GM23338 (cell line): Measurements from ENCODE around the gene AK2. TPM values are rescaled to one million over a fixed set of nuclear protein-coding genes. Genes with fewer than 3 reads are reported as not detected.

ENCODE experiments used
- ATAC-seq: fragments of 200-7000 bp; cut with Tn5 transposase; 3 replicates; pipeline ENCODE4 v1.9.1; 2020
- DNase-seq: peaks from one replicate; pipeline ENCODE4 v3.0.0-alpha.2; 2015; ENCODE audit warnings: low spot score
- H2AFZ ChIP-seq: fragments of 200-600 bp; sonication (generic); 2 replicates; pipeline ENCODE4 v1.8.0; 2016; ENCODE audit warnings: antibody characterized with exemption, mild to moderate bottlenecking, moderate library complexity
- H3F3A ChIP-seq: fragments of 200-600 bp; sonication (generic); replicated peaks from 2 replicates; pipeline ENCODE4 v1.8.0; 2017; ENCODE audit warnings: antibody characterized with exemption, mixed run types, low read depth
- H3K27ac ChIP-seq: fragments of 200-600 bp; sonication (generic); 2 replicates; pipeline ENCODE4 v1.6.1; 2016; ENCODE audit warnings: low read depth
- H3K27me3 ChIP-seq: fragments of 200-600 bp; sonication (generic); 2 replicates; pipeline ENCODE4 v1.8.0; 2016; ENCODE audit warnings: mild to moderate bottlenecking, mixed run types, moderate library complexity; ENCODE audit not compliant: insufficient read depth
- H3K36me3 ChIP-seq: fragments of 200-600 bp; sonication (generic); 2 replicates; pipeline ENCODE4 v1.8.0; 2016; ENCODE audit warnings: mild to moderate bottlenecking; ENCODE audit not compliant: insufficient read depth
- H3K4me1 ChIP-seq: fragments of 200-600 bp; sonication (generic); 2 replicates; pipeline ENCODE4 v1.8.0; 2016; ENCODE audit warnings: mild to moderate bottlenecking, moderate library complexity; ENCODE audit not compliant: insufficient read depth
- H3K4me2 ChIP-seq: fragments of 200-600 bp; sonication (generic); 2 replicates; pipeline ENCODE4 v1.7.1; 2017; ENCODE audit warnings: mixed run types
- H3K4me3 ChIP-seq: fragments of 200-600 bp; sonication (generic); 2 replicates; pipeline ENCODE4 v1.6.1; 2016; ENCODE audit warnings: mixed run types
- H3K79me2 ChIP-seq: fragments of 200-600 bp; sonication (generic); replicated peaks from 2 replicates; pipeline ENCODE4 v1.8.0; 2017; ENCODE audit warnings: mild to moderate bottlenecking; ENCODE audit not compliant: insufficient read depth
- H3K9me2 ChIP-seq: fragments of 200-600 bp; sonication (generic); 2 replicates; pipeline ENCODE4 v1.8.0; 2017; ENCODE audit not compliant: insufficient read depth
- H4K20me1 ChIP-seq: fragments of 200-600 bp; sonication (generic); replicated peaks from 2 replicates; pipeline ENCODE4 v1.8.0; 2017; ENCODE audit warnings: mild to moderate bottlenecking; ENCODE audit not compliant: insufficient read depth
- H3K27ac Mint-ChIP-seq: 2 replicates; pipeline ENCODE4 v1.8.0; 2020; ENCODE audit warnings: inconsistent platforms, mild to moderate bottlenecking, moderate library complexity, mixed read lengths
- H3K27me3 Mint-ChIP-seq: 3 replicates; pipeline ENCODE4 v1.8.0; 2022; ENCODE audit warnings: low read depth, mild to moderate bottlenecking, moderate library complexity, mixed read lengths, inconsistent platforms; ENCODE audit not compliant: insufficient read depth, poor library complexity
- H3K36me3 Mint-ChIP-seq: 3 replicates; pipeline ENCODE4 v1.8.0; 2021; ENCODE audit warnings: low read depth, mild to moderate bottlenecking, inconsistent platforms, moderate library complexity, mixed read lengths
- H3K4me1 Mint-ChIP-seq: 3 replicates; pipeline ENCODE4 v1.8.0; 2020; ENCODE audit warnings: mild to moderate bottlenecking, inconsistent platforms, mixed read lengths
- H3K4me3 Mint-ChIP-seq: 3 replicates; pipeline ENCODE4 v1.8.0; 2021; ENCODE audit warnings: moderate library complexity, mild to moderate bottlenecking, inconsistent platforms, mixed read lengths
- H3K9me3 Mint-ChIP-seq: 3 replicates; pipeline ENCODE4 v1.8.0; 2020; ENCODE audit warnings: moderate library complexity, mild to moderate bottlenecking, inconsistent platforms, mixed read lengths
- CREB1 ChIP-seq: fragments of 250-450 bp; sonication (Bioruptor Pico); IDR thresholded peaks from 2 replicates; pipeline ENCODE4 v1.5.0; 2020; ENCODE audit warnings: low read depth, mild to moderate bottlenecking, moderate library complexity
- EZH2phosphoT487 ChIP-seq: fragments of 200-600 bp; sonication (generic); IDR thresholded peaks from one replicate; pipeline ENCODE4 v1.8.1; 2018; ENCODE audit warnings: antibody characterized with exemption; ENCODE audit not compliant: unreplicated experiment
- NANOG ChIP-seq: IDR thresholded peaks from 2 replicates; pipeline ENCODE4 v1.6.1; 2016; ENCODE audit warnings: antibody characterized with exemption, borderline replicate concordance
- ZNF331 ChIP-seq: fragments of 250-450 bp; sonication (Bioruptor Pico); IDR thresholded peaks from 2 replicates; pipeline ENCODE4 v1.5.0; 2020; ENCODE audit warnings: low read depth, mild to moderate bottlenecking, moderate library complexity
- polyA plus RNA-seq: library from polyadenylated mRNA; unstranded; fragments of >200 nt; fragmentation: Nextera tagmentation; extraction: Ambion mirVana; gene quantifications from 2 replicates; pipeline ENCODE4 v1.2.1, GENCODE V29; 2016
- total RNA-seq: library from RNA; depleted of rRNA; stranded (reverse); fragments of >200 nt; shearing (Covaris generic); gene quantifications from 2 replicates; pipeline ENCODE4 v1.2.3, GENCODE V29; 2014
- TF ChIP-seq, protein P1 (sequence below): fragments of 250-450 bp; sonication (Bioruptor Pico); IDR thresholded peaks from 2 replicates; pipeline ENCODE4 v1.5.0; 2020; ENCODE audit warnings: mild to moderate bottlenecking, moderate library complexity
- TF ChIP-seq, protein P2 (sequence below), 2 experiments: fragments of 200-600 bp in 1 of 2; sonication (generic) in 1 of 2; conservative IDR thresholded peaks; 2 replicates each; pipeline versions ENCODE4 v1.5.1 to v1.6.1; 2016 to 2017; ENCODE audit warnings: antibody characterized with exemption in 2 of 2, low read depth in 2 of 2, mild to moderate bottlenecking in 2 of 2, moderate library complexity in 1 of 2

Gene AK2
- total and polyA plus RNA-seq, 2 experiments from 2014 or later = 125 to 142 TPM

DNA sequence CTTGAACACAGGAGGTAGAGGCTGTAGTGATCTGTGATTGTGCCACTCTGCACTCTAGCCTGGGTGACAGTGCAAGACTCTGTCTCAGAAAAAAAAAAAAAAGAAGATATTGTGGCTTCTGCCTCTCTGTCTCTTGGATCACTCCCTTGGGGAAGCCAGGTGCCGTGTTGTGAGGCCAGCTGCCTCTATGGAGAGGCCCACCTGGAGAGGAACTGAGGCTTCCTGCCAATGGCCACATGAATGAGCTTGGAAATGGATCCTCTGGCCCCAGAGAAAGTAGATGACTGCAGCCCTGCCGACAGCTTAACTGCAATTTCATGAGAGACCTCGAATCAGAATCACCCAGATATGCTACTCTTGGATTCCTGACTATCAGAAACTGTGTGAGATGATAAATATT lies 19.7 kb upstream of the AK2 start (continued):
- TF ChIP-seq, protein P1, sequence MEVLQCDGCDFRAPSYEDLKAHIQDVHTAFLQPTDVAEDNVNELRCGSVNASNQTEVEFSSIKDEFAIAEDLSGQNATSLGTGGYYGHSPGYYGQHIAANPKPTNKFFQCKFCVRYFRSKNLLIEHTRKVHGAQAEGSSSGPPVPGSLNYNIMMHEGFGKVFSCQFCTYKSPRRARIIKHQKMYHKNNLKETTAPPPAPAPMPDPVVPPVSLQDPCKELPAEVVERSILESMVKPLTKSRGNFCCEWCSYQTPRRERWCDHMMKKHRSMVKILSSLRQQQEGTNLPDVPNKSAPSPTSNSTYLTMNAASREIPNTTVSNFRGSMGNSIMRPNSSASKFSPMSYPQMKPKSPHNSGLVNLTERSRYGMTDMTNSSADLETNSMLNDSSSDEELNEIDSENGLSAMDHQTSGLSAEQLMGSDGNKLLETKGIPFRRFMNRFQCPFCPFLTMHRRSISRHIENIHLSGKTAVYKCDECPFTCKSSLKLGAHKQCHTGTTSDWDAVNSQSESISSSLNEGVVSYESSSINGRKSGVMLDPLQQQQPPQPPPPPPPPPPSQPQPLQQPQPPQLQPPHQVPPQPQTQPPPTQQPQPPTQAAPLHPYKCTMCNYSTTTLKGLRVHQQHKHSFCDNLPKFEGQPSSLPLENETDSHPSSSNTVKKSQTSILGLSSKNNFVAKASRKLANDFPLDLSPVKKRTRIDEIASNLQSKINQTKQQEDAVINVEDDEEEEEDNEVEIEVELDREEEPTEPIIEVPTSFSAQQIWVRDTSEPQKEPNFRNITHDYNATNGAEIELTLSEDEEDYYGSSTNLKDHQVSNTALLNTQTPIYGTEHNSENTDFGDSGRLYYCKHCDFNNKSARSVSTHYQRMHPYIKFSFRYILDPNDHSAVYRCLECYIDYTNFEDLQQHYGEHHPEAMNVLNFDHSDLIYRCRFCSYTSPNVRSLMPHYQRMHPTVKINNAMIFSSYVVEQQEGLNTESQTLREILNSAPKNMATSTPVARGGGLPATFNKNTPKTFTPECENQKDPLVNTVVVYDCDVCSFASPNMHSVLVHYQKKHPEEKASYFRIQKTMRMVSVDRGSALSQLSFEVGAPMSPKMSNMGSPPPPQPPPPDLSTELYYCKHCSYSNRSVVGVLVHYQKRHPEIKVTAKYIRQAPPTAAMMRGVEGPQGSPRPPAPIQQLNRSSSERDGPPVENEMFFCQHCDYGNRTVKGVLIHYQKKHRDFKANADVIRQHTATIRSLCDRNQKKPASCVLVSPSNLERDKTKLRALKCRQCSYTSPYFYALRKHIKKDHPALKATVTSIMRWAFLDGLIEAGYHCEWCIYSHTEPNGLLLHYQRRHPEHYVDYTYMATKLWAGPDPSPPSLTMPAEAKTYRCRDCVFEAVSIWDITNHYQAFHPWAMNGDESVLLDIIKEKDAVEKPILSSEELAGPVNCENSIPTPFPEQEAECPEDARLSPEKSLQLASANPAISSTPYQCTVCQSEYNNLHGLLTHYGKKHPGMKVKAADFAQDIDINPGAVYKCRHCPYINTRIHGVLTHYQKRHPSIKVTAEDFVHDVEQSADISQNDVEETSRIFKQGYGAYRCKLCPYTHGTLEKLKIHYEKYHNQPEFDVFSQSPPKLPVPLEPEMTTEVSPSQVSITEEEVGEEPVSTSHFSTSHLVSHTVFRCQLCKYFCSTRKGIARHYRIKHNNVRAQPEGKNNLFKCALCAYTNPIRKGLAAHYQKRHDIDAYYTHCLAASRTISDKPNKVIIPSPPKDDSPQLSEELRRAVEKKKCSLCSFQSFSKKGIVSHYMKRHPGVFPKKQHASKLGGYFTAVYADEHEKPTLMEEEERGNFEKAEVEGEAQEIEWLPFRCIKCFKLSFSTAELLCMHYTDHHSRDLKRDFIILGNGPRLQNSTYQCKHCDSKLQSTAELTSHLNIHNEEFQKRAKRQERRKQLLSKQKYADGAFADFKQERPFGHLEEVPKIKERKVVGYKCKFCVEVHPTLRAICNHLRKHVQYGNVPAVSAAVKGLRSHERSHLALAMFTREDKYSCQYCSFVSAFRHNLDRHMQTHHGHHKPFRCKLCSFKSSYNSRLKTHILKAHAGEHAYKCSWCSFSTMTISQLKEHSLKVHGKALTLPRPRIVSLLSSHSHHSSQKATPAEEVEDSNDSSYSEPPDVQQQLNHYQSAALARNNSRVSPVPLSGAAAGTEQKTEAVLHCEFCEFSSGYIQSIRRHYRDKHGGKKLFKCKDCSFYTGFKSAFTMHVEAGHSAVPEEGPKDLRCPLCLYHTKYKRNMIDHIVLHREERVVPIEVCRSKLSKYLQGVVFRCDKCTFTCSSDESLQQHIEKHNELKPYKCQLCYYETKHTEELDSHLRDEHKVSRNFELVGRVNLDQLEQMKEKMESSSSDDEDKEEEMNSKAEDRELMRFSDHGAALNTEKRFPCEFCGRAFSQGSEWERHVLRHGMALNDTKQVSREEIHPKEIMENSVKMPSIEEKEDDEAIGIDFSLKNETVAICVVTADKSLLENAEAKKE (CRISPR knock-in tag) = no peak
- TF ChIP-seq ZNF331 (CRISPR knock-in tag) = no peak
- no peak for TF ChIP-seq EZH2phosphoT487

DNA sequence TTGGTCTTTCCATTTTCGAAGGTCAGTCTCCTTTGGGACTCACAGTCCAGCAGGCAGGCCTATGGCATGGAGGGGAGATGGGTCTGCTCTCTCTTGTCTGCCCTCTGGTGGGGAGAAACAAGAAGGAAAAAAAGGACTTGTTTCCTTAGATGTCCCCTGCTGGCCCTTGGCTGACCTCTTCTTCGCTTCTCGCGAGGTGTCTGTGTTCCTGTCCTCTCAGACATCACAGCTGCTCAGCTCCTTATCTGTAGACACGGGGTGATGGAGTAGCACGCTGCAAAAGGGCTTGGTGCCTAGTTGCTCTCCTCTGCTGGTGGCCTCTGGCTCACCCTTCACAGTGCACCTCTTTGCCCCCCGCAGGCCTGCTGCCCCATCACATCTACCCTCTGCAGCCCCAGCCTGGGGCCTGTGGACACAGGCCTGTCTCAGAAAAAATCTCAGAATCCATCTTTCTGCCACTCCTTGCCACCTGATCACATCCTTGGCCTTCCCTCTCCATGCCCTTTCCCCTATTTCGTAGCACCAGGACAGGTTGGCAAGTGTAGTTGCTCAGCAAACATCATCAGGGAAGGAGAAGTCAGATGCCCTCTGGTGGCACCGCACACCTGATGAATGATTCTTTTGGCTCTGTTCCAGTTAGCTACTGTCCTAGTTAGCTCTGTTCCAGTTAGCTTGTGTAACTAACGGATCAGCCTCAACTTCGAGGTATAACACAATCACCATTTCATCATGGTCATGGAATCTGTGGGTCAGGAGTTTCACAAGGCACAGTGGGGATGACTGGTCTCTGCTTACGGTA lies 18.7 kb upstream of the AK2 start:
- Histone ChIP-seq H3K4me2 (no peak overlapping the region), H2AFZ (no peak overlapping the region), H3K4me3 (no peak overlapping the region), H3K4me1 (no peaks in the 10 kb centered on the region), H4K20me1 (no peaks in the 10 kb centered on the region), H3K79me2 (no peaks in the 10 kb centered on the region), H3K27ac (no peak overlapping the region), H3K9me2 (no peaks in the 10 kb centered on the region), H3K27me3 (no peaks in the 10 kb centered on the region), H3K36me3 (no peaks in the 10 kb centered on the region), H3F3A (0 out of 2 replicates have a peak, but pooled peaks cover 3% of the 10 kb centered on the region)
- Mint-ChIP-seq H3K4me1 (no peaks in the 10 kb centered on the region), H3K9me3 (peaks cover 21% of the 10 kb centered on the region), H3K36me3 (peaks cover 8% of the 10 kb centered on the region), H3K27ac (no peak overlapping the region), H3K27me3 (no peaks in the 10 kb centered on the region), H3K4me3 (no peak overlapping the region)
- TF ChIP-seq, protein P2, sequence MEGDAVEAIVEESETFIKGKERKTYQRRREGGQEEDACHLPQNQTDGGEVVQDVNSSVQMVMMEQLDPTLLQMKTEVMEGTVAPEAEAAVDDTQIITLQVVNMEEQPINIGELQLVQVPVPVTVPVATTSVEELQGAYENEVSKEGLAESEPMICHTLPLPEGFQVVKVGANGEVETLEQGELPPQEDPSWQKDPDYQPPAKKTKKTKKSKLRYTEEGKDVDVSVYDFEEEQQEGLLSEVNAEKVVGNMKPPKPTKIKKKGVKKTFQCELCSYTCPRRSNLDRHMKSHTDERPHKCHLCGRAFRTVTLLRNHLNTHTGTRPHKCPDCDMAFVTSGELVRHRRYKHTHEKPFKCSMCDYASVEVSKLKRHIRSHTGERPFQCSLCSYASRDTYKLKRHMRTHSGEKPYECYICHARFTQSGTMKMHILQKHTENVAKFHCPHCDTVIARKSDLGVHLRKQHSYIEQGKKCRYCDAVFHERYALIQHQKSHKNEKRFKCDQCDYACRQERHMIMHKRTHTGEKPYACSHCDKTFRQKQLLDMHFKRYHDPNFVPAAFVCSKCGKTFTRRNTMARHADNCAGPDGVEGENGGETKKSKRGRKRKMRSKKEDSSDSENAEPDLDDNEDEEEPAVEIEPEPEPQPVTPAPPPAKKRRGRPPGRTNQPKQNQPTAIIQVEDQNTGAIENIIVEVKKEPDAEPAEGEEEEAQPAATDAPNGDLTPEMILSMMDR (conservative IDR thresholded peaks at IDR 0.05; ENCODE audit: low read depth in 2 of 2) = peak; percentile 60 to 89
- TF ChIP-seq NANOG (no peak), CREB1 (CRISPR knock-in tag) (no peak)
- peak; percentile 90 for DNase-seq
- peak; percentile 99 for ATAC-seq
